ENCODE measurements around the gene ASPSCR1. TPM values are rescaled to one million over a fixed set of nuclear protein-coding genes. Genes with fewer than 3 reads are reported as not detected.

ASPSCR1 gene
- total and polyA plus RNA-seq, 10 donors = 20.2 to 58.8 (median 33.5) TPM

DNA sequence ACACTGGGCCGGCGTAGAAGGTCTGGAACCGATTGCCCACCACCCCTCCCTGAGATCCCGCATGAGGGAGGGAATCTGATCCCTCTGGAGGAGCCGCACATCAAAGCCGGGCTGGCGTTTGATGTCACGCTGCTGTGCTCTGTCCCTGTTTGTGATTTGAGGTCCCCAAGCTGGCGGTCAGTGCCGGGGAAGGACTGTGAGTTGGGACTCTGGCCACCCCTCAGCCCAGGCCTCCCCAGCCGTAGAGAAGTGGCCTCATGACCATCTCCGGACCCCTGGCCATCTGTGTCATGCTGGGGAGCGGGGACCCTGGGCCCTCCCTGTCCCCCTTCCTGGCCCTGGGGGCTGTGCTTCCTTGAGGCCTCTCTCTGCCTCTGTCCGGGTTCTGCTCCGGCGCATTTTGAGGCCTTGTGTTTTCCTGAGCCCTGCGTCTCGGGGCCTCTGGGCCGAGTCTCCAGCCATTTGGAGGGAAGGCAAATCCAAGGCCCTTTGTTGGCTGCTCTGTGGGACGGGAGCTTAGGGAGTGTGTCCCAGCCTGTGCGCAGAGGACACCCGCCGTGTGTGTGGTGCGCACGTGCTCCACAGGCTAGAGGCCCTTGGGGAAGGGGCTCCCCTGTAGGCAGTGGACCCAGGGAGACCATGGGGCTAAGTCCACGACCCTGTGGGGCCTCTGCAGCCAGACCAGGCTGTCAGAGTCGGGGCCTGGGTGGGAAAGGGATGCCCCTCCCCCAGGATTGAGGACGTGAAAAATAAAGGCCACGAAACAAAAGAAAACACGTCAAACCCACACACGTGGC, 15.1 kb downstream of the ASPSCR1 start:
- TF ChIP-seq POLR2A (IDR thresholded peaks at IDR 0.05) = no peak
- no peak for TF ChIP-seq POLR2AphosphoS5 (IDR thresholded peaks at IDR 0.05)
- no peak for TF ChIP-seq CTCF (IDR thresholded peaks at IDR 0.05 in 8 of 11, conservative IDR thresholded peaks at IDR 0.05 in 3 of 11)
- intact Hi-C loops (cut with DNase I; ENCODE audit: low total_unique reads) = no loop called here
- peaks cover 0 to 16% (median 6%) of the 10 kb centered on the region in 6 donors for H3K4me1 ChIP-seq
- H3K9me3 ChIP-seq = no peaks in the 10 kb centered on the region
- WGBS, 5 donors = 77 to 92% (median 90%) methylated on average over 21 to 31 of the region's 31 CpGs
- H3K27ac ChIP-seq = no peak overlapping the region
- DNase-seq = no peak
- no peaks in the 10 kb centered on the region for H3K27me3 ChIP-seq (replicated peaks in 1 of 7)
- no peak overlapping the region for H3K4me3 ChIP-seq
- H3K36me3 ChIP-seq = peaks cover 0 to 80% (median 5%) of the 10 kb centered on the region in 6 donors

DNA sequence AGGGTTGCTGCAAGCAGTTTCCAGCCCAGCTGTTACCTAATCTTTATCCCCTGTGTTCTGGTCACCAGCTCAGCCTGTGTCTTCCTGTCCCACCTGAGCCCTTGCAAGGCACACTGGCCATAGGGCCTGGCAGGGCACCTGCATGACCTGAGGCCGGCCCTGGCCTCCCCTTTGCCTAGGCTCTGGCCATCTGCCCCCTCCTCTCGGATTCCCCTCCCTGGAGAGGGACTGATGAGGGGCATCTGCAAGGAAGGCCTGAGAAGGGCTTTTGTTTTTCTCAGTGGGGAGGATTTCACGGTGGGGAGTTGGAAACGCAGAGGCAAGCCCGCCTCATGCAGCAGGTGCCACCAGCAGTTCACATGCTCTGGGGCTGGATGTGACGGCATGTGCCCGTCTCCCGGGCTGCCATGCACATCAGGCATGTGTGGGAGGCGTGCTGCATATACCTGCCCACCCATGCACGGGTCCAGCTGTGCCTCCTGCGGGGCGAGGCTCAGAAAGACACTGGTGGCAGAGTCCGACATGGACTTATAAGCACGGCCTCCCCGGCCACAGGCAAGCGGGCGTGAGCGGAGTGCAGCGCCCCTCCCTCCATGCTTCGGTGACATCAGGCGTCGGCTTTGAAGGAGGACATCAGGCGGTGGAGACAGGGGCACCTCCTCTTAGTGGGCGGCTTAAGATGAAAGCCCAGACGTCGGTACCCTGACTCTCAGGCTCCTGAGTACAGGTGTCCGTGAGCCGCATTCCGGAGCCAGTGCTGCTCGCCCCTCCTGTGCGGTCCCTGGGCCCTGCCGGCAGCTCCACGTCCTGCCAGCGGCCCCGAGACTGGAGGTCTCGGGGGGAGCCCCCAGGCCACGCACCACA, 16.5 kb downstream of the ASPSCR1 start:
- peaks cover 0 to 16% (median 6%) of the 10 kb centered on the region in 6 donors for H3K4me1 ChIP-seq
- no peaks in the 10 kb centered on the region for H3K9me3 ChIP-seq
- WGBS, 5 donors = 93 to 96% (median 94%) methylated on average over 28 to 37 of the region's 37 CpGs
- no peak overlapping the region for H3K4me3 ChIP-seq
- no peak for DNase-seq
- H3K27me3 ChIP-seq (replicated peaks in 1 of 7) = no peaks in the 10 kb centered on the region
- peaks cover 0 to 74% (median 5%) of the 10 kb centered on the region in 6 donors for H3K36me3 ChIP-seq
- H3K27ac ChIP-seq = no peak overlapping the region
- intact Hi-C loops (cut with DNase I; ENCODE audit: low total_unique reads) = no loop called here
- TF ChIP-seq CTCF (IDR thresholded peaks at IDR 0.05 in 8 of 11, conservative IDR thresholded peaks at IDR 0.05 in 3 of 11) (no peak), POLR2AphosphoS5 (IDR thresholded peaks at IDR 0.05) (no peak), POLR2A (IDR thresholded peaks at IDR 0.05) (no peak)

- no peak for DNase-seq
- H3K27me3 ChIP-seq (replicated peaks in 1 of 7) = no peaks in the 10 kb centered on the region
- peaks cover 0 to 74% (median 5%) of the 10 kb centered on the region in 6 donors for H3K36me3 ChIP-seq
- no peak overlapping the region for H3K4me3 ChIP-seq
- TF ChIP-seq POLR2A (IDR thresholded peaks at IDR 0.05) = no peak
- no peak for TF ChIP-seq CTCF (IDR thresholded peaks at IDR 0.05 in 8 of 11, conservative IDR thresholded peaks at IDR 0.05 in 3 of 11)
- no peak for TF ChIP-seq POLR2AphosphoS5 (IDR thresholded peaks at IDR 0.05)
- H3K9me3 ChIP-seq = no peaks in the 10 kb centered on the region
- peaks cover 0 to 16% (median 6%) of the 10 kb centered on the region in 6 donors for H3K4me1 ChIP-seq
- no peak overlapping the region for H3K27ac ChIP-seq
- WGBS, 5 donors = 92 to 94% (median 94%) methylated on average over 33 to 39 of the region's 39 CpGs
- intact Hi-C loops (cut with DNase I; ENCODE audit: low total_unique reads) = no loop called here
These were observed 17.4 kb downstream of the ASPSCR1 start for GRCh38 chr17:81994593-81995462.

Measured in spleen (tissue), 11 donors.